Measurements from ENCODE around the gene SAT2.
"Not testable (repeated sequence)": the region's sequence is repeated elsewhere in the genome, so short reads cannot be mapped to it uniquely, and the experiment has no call there.

The SAT2 gene

DNA sequence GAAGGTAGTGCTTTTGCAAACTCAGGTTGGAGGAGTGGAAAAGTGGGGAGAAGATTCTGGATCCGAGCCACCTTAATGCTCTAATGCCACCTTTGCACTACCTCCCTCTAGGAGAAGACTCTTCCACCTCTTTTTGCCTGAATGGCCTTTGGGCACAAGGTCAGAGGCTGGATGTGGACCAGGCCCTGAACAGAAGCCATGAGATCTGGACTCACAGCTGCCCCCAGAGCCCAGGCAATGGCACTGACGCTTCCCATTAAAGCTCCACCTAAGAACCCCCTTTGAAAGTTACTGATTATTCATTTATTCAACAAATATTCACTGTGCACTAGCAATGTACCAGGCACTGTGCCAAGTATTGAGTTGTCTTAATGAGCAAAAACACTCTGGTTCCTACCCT lies 5.5 kb upstream of the SAT2 start:
- DNase-seq, result no peak

DNA sequence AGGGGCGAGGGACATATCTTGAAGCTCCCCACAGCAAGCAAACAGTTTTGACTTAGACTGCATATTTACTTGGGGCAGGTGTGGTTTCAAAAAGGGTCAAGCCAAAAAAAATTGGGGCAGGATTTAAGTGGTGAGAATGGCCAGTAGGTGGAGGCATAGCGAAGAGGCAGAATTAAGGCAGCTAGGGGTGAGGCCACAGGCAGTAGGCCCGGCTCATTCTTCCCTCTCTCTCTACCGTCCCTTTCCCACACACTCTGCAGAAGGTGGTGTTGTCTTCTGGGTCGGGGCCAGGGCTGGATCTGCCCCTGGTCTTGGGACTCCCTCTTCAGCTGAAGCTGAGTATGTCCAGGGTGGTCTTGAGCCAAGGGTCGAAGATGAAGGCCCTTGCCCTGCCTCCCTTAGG lies 4.9 kb upstream of the SAT2 start:
- DNase-seq, result no peak

DNA sequence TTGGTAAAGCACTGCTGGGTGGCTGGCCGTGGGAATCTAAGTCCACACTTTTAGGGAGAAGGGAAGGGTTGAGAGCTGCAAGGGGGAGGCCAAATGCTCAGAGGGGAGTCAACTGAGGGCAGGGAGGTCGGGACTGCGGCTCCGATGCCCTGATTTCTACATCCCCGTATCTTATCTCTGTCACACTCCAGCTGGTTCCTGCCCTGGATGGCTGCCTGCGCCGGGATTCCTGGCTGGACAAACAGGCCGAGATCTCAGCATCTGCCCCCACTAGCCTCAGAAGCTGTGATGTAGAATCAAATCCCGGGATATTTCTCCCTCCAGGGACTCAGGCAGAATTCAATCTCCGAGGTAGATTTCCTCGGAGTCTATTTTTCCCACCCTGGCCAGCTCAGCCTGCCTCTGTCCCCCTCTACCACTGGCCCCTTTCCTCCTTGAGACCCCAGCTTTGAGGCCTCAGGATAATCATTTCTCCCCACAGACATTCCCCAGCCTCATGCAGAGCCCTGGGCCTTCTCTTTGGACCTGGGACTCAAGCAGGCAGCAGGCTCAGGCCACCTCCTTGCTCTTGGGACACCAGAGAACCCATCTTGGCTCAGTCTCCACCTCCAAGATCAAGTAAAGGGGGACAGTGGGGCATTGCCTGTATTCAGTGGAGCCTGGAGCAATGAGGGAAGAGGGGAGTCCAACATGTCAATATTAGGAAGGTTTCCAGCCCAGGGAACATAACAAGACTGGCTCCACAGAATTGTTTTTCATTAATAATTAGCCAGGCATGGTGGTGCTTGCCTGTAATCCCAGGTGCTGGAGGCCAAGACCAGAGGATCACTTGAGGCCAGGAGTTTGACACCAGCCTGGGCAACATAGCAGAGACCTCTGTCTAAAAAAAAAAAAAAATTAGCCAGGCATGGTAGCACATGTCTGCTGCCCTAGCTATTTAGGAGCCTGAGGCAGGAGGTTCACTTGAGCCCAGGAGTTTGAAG lies 4.1 kb upstream of the SAT2 start:
- no peak for DNase-seq

- DNase-seq, result no peak
Measured at GRCh38 chr17:7629939-7630571, 2.4 kb upstream of the SAT2 start, which contains the start of gene SHBG. Gene SHBG (plus strand): TSS chr17:7630135. CDS start chr17:7630173, 38 bp downstream.

- DNase-seq, result no peak
Measured at GRCh38 chr17:7626956-7627249, 718 bp downstream of the SAT2 start.

GRCh38 chr17:7626307-7626706 lies 1.3 kb downstream of the SAT2 start:
- DNase-seq, result no peak

- DNase-seq, result not testable (repeated sequence)
Measured at GRCh38 chr17:7625749-7626148, 1.9 kb downstream of the SAT2 start.

DNA sequence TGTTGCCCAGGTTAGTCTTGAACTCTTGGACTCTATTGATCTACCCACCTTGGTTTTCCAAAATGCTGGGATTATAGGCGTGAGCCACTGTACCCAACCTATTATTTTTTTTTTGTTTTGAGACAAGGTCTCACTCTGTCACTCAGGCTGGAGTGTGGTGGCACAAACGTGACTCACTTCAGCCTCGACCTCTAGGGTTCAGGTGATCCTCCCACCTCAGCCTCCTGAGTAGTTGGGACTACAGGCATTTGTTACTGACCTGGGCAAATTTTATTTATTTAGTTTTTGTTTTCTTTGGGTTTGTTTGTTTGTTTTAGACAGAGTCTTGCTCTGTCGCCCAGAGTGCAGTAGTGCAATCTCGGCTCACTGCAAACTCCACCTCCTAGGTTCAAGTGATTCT lies 4.0 kb downstream of the SAT2 start:
- DNase-seq, result no peak

GRCh38 chr17:7620835-7621234 lies 6.8 kb downstream of the SAT2 start:
- no peak for DNase-seq

DNA sequence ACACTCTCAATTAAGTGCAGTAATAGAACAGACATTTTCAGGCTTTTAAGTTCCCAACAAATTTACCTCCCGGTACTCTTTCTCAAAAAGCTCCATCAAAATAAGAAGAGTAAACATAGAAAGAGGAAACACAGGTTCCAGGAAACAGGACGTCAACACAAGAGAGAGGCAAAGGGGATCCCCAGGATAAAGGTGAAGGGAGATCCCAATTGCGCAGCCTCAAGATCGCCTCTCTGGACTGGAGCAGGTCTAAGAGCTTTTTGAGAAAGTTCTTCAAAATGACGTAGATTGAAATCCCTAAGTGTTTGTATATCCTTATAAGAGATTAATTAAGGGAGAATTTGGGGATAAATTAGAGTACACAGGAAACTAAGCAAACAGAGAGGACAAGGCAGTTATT lies 9.0 kb downstream of the SAT2 start:
- no peak for DNase-seq

DNA sequence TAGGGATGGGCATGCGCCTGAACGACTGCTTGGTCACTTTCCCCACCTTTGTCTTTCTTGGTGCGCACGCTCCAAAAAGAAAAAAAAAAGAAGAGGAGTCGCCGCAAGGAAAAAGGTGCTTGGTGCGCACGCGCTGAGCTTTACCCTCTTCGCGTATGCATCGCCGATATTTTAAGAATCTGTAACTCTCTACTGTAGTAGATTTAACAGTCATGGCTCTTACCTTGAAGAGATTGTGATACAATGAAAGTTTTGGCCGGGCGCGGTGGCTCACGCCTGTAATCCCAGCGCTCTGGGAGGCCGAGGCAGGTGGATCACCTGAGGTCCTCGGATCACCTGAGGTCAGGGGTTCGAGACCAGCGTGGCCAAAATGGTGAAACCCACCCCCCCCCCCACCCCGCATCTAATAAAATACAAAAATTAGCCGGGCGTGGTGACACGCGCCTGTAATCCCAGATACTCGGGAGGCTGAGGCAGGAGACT lies 12.3 kb downstream of the SAT2 start:
- DNase-seq, result no peak

GRCh38 chr17:7614425-7615264 lies 13.0 kb downstream of the SAT2 start, which contains the start of gene FXR2:
Gene FXR2 (minus strand): TSS chr17:7614897. CDS start chr17:7614532, 365 bp downstream.
- peak; percentile 92 for DNase-seq

DNA sequence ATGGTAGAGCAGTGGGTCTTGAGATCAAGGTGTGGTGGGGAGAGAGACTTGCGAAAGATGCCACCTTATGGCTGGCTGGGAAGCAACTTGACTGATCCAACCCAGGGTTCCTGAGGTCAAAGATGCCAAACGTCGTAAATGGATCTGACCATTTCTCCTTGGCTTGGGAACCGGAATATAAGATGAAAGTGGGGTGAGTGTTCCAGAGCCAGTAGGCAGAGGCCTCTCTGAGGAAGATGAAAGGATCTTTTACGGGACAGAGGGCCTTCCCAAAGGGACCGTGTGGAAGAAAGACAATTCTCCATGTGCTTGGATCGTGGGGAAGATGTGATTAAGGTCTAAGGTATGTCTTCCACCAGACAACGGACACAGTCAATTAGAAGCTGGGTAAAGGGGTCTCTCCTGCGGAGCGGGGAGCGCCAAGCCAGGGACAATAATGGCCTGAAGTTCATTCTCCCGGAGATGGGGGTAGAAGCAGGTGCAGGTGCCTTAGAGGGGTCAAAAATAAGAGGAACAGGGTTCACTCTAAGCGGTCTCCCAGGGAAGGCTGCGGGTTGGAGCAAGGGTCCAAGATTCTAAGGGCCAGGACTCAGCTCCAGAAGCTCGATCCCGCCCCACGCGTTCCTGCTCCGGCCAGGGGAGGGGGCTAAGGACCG lies 13.7 kb downstream of the SAT2 start:
- DNase-seq, result no peak

DNA sequence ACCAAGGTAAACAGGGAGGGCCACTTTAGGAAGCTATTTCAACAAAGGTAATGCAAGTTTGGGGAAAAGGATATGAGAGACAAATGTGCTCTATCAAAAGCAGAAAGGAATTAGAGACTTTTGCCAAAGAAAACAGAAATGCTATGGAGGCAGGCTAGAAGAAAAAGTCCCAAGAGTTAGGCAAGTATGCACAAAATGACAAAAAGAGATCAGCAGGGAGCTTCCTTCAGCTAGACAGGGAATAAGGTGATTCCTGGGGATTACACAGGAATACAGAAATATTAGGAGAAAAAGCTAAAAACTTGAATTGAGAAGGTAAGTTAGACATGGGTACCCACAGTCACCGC lies 15.4 kb downstream of the SAT2 start:
- DNase-seq, result no peak

DNA sequence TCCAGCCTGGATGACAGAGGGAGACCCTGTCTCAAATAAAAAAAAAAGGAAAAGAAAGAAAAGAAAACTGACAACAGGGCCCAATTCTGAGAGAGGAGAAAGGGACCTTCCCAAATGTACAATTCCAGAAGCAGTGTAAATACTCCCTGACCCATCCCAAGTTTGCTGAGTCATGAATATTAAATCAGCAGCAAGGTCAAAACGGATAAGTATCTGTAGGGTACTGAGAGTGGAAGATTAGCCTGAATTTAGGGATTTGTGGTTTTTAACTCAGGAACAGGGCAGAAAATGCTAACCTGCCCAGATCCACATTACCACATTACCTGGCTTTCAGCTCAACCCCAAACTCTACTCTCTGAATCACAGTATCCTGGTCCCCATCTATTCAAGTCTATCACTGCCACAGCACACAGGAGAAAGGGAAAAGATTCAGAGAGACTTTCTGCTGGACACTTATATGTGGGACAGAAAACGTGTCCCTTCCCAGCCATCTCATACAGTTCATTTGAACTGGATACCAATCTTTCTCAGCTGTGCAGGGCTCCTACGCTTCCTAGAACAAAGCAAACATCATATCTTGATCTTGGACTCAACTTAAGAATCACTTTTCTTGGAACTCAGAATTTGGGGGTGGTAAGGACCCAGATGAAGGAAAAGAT lies 15.9 kb downstream of the SAT2 start:
- DNase-seq, result no peak

- no peak for DNase-seq
Measured at GRCh38 chr17:7610641-7611040, 17.0 kb downstream of the SAT2 start.

DNA sequence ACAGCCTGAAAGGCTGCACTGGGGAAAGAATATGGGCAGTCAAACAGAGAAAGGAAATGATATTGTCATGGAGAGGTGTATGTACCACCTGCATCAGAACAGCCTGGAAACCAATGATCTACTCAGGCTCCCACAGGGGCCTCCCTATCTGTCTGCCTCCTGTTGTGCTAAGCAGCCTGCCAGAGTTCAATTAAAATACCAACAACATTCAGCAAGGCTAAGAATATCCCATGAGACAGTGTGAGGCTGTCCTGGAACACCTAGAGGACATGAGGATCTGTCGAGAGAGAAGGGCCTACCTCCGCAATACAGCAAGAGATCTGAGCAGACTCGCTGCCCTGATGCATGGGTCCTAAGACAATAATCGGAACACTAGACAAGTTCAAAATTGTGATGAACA lies 21.3 kb downstream of the SAT2 start:
- DNase-seq, result no peak

GRCh38 chr17:7597561-7597960 lies 30.1 kb downstream of the SAT2 start:
- DNase-seq, result not testable (repeated sequence)

DNA sequence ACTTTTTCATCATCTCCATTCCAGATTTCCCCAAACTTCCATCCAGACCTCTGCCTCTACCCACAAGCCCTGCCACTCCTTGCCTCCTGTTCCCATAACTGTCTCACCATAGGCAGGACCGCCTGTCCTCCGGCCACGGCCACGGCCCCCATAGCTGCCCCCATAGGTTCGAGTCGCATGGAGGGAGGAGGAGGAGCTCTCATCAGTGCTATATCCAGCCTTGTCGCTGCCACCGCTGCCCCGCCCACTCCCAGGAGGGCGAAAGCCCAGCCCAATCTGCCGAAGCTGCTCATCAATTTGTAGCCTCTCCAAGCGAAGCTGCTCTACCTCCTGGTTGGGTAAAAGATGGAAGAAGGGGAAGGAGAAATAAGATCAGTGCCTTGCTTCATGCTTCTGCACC lies 34.3 kb downstream of the SAT2 start:
- no peak for DNase-seq

DNA sequence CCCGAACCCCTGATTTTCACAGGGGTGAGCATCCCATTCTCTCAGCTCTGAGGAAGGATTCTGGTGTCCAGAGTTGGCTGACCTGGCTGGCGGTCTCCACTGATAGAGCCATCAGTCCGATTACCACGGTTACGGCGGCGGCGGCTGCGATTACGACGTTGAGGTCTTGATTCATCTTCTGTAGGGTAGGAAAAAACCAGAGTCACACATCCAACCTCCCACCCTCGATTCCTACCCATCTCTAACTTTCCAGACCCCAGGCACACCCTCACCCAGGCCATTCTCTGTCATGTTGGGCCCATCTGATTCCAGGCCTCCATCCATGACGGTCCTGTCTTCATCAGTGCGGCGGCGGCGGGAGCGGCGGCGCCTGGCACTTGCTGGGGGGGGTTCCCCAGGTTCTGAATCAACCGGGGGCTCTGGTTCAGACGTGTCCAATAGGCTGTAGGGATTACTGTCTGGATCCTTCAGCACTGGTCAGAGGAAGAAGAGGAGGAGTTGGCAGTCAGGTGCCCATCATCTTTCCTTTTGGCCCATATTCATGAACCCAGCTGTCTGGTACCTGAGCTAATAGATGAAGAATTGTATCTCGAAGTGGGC lies 35.1 kb downstream of the SAT2 start:
- DNase-seq, result no peak

- DNase-seq, result no peak
Measured at GRCh38 chr17:7591596-7591995, 36.0 kb downstream of the SAT2 start.

DNA sequence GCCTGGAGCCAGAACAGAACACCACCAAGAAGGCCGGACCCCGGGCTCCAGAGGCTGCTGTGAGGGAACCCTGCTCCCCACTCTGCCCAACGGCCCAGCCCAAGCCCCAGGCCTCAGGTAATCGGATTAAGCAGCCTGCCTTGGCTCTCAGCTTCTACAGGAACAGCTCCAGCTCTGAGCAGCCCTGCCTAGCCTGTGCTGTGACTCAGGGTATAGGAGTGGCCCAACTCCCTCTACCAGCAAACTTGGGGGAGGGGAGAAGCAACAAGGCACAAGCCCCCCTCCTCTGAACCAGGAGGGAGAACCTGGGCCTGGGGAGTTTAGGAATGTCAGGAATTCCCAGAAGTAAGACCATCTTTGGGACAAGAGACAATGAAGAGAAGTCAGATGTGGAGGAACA lies 36.9 kb downstream of the SAT2 start:
- DNase-seq, result no peak

Measured in activated gamma-delta T cell (primary cell).